Body of pancreas (tissue), 4 donors: ENCODE results near the gene CALCOCO2. TPM values are rescaled to one million over a fixed set of nuclear protein-coding genes. Genes with fewer than 3 reads are reported as not detected.
A peak's percentile ranks its signal among the peaks of the same experiment; 100 is the strongest.

Experiments used
- ATAC-seq: fragments of 150-250 bp; one replicate; pipeline ENCODE4 v1.9.1; 2016
- DNase-seq, 4 donors: peaks; one replicate each; pipeline ENCODE4 v3.0.0-alpha.2; 2019
- H3K27ac ChIP-seq, 4 donors: fragments of 200-600 bp; sonication (generic); 1 replicate in 3 of 4; 2 replicates in 1 of 4; pipeline versions ENCODE4 v1.5.1 to v1.6.1; 2016 to 2019; ENCODE audit warnings: mild to moderate bottlenecking in 1 of 4, mixed read lengths in 1 of 4, moderate library complexity in 1 of 4
- H3K27me3 ChIP-seq, 2 donors: fragments of 200-600 bp; sonication (generic); one replicate each; pipeline ENCODE4 v1.6.0; 2016; ENCODE audit warnings: mild to moderate bottlenecking in 1 of 2
- H3K36me3 ChIP-seq, 2 donors: fragments of 200-600 bp; sonication (generic); replicated peaks in 1 of 2; 2 replicates each; pipeline ENCODE4 v1.5.1; 2016; ENCODE audit warnings: low read depth in 2 of 2; ENCODE audit not compliant: insufficient read depth in 1 of 2
- H3K4me1 ChIP-seq: fragments of 200-600 bp; sonication (generic); one replicate; pipeline ENCODE4 v1.6.0; 2016
- H3K4me3 ChIP-seq, 2 donors: fragments of 200-600 bp; sonication (generic); 1 replicate in 1 of 2; 2 replicates in 1 of 2; pipeline ENCODE4 v1.5.1; 2016 to 2019
- H3K9me3 ChIP-seq, 3 donors: fragments of 200-600 bp; sonication (generic); 1 replicate in 2 of 3; 2 replicates in 1 of 3; pipeline ENCODE4 v1.5.1; 2016
- CTCF ChIP-seq, 7 experiments: fragments of 450-650 bp in 4 of 7; fragments of 200-600 bp in 3 of 7; sonication (generic) in 3 of 7; IDR thresholded peaks; one replicate each; pipeline ENCODE4 v1.5.1; 2016 to 2019; ENCODE audit warnings: antibody characterized with exemption in 7 of 7
- POLR2A ChIP-seq, 3 donors: fragments of 450-650 bp; IDR thresholded peaks; one replicate each; pipeline ENCODE4 v1.6.1; 2016; ENCODE audit warnings: antibody characterized with exemption in 3 of 3, mild to moderate bottlenecking in 2 of 3
- WGBS, 2 donors: methylation state at CpG; one replicate each; pipeline ENCODE4 v1.1.5; 2017; 5-methylcytosine and 5-hydroxymethylcytosine counted together
- intact Hi-C: fragments of 100-400 bp; cut with DNase I; formaldehyde crosslinking; loops from one replicate; pipeline ENCODE4 v1.15.1; 2023
- total RNA-seq, 2 donors: library from RNA; depleted of rRNA; stranded (reverse); fragments of >200 nt; gene quantifications; one replicate each; pipeline ENCODE4 v1.1.0, GENCODE V29; 2016

Gene CALCOCO2
- total RNA-seq, 2 donors from 2014 or later, result 62.8 to 69.9 TPM

- peaks cover 9 to 44% of the 10 kb centered on the region in 2 donors for H3K36me3 ChIP-seq
- intact Hi-C loops, result no loop called here
- ATAC-seq, result no peak
These were observed 20.0 kb downstream of the CALCOCO2 start for GRCh38 chr17:48850792-48851323.

GRCh38 chr17:48854774-48855476 lies 24.1 kb downstream of the CALCOCO2 start:
- DNase-seq, result no peak
- H3K4me1 ChIP-seq, result no peaks in the 10 kb centered on the region
- 86 to 87% methylated on average over 7 of the region's 7 CpGs for WGBS, 2 donors
- intact Hi-C loops, result no loop called here
- H3K9me3 ChIP-seq, result no peaks in the 10 kb centered on the region
- TF ChIP-seq CTCF (IDR thresholded peaks at IDR 0.05), result no peak
- TF ChIP-seq POLR2A (IDR thresholded peaks at IDR 0.05), result no peak
- H3K27ac ChIP-seq, result no peak overlapping the region
- peaks cover 0 to 33% of the 10 kb centered on the region in 2 donors for H3K36me3 ChIP-seq
- H3K4me3 ChIP-seq, result no peak overlapping the region
- ATAC-seq, result no peak
- no peaks in the 10 kb centered on the region for H3K27me3 ChIP-seq

More at GRCh38 chr17:48850792-48851323, 20.0 kb downstream of the CALCOCO2 start:
- TF ChIP-seq CTCF (IDR thresholded peaks at IDR 0.05) (no peak), POLR2A (IDR thresholded peaks at IDR 0.05) (no peak)
- H3K27me3 ChIP-seq, result no peaks in the 10 kb centered on the region
- H3K4me3 ChIP-seq, result no peak overlapping the region
- no peaks in the 10 kb centered on the region for H3K4me1 ChIP-seq
- WGBS, 2 donors, result 93 to 96% methylated on average over 4 of the region's 4 CpGs
- no peaks in the 10 kb centered on the region for H3K9me3 ChIP-seq
- DNase-seq, result no peak
- H3K27ac ChIP-seq, result no peak overlapping the region

- no peak overlapping the region for H3K27ac ChIP-seq
- H3K27me3 ChIP-seq, result no peaks in the 10 kb centered on the region
- H3K9me3 ChIP-seq, result no peaks in the 10 kb centered on the region
- DNase-seq (no peak), ATAC-seq (no peak)
- 70 to 78% methylated on average over 3 of the region's 3 CpGs for WGBS, 2 donors
- intact Hi-C loops, result no loop called here
- TF ChIP-seq CTCF (IDR thresholded peaks at IDR 0.05), result no peak
- no peak for TF ChIP-seq POLR2A (IDR thresholded peaks at IDR 0.05)
- H3K4me3 ChIP-seq, result no peak overlapping the region
- H3K36me3 ChIP-seq, result peaks cover 0 to 34% of the 10 kb centered on the region in 2 donors
- no peaks in the 10 kb centered on the region for H3K4me1 ChIP-seq
These were observed 25.4 kb downstream of the CALCOCO2 start for GRCh38 chr17:48856122-48856821.

- TF ChIP-seq POLR2A (IDR thresholded peaks at IDR 0.05) (no peak), CTCF (IDR thresholded peaks at IDR 0.05) (peak in 1 of 7 experiments; percentile 18)
- Histone ChIP-seq H3K9me3 (no peaks in the 10 kb centered on the region), H3K4me3 (no peak overlapping the region), H3K27me3 (no peaks in the 10 kb centered on the region), H3K36me3 (peaks cover 8 to 36% of the 10 kb centered on the region in 2 donors), H3K27ac (no peak overlapping the region), H3K4me1 (no peaks in the 10 kb centered on the region)
- 93 to 98% methylated on average over 3 of the region's 3 CpGs for WGBS, 2 donors
- DNase-seq (no peak), ATAC-seq (no peak)
- intact Hi-C loops, result no loop called here
These were observed 29.2 kb downstream of the CALCOCO2 start for GRCh38 chr17:48860034-48860433.
